Adipose tissue (tissue), 3 donors: ENCODE results near the gene CENPP. TPM values are rescaled to one million over a fixed set of nuclear protein-coding genes. Genes with fewer than 3 reads are reported as not detected.

Experiments used
- H3K27ac ChIP-seq: one replicate; pipeline ENCODE4 v1.5.1; 2013; ENCODE audit warnings: low read depth, low read length
- WGBS, 3 donors: extraction: QIAGEN DNeasy Blood & Tissue Kit; methylation state at CpG; one replicate each; pipeline ENCODE4 v1.1.7; 2013; 5-methylcytosine and 5-hydroxymethylcytosine counted together
- polyA plus RNA-seq, 3 donors: library from polyadenylated mRNA; stranded (reverse); fragments of 200-250 nt; gene quantifications; one replicate each; pipeline ENCODE4 v1.2.3, GENCODE V29; 2013
- donor health status: healthy with polysubstance abuse.
- donor health status: Bipolar disorder and iron deficiency.
- donor health status: healthy.

CENPP gene
- polyA plus RNA-seq, 3 donors, result 1.3 to 2.2 (median 1.5) TPM

- WGBS, 3 donors, result 62 to 65% (median 65%) methylated on average over 35 of the region's 35 CpGs
- H3K27ac ChIP-seq, result no peak overlapping the region
Observed at GRCh38 chr9:92634712-92635605, 309.2 kb downstream of the CENPP start.

GRCh38 chr9:92635760-92636159 lies 310.0 kb downstream of the CENPP start:
- 88 to 94% (median 94%) methylated on average over 4 of the region's 4 CpGs for WGBS, 3 donors
- H3K27ac ChIP-seq, result no peak overlapping the region

- no peak overlapping the region for H3K27ac ChIP-seq
- WGBS, 3 donors, result 80 to 91% (median 89%) methylated on average over 3 of the region's 3 CpGs
Observed at GRCh38 chr9:92636627-92637026, 310.9 kb downstream of the CENPP start.

GRCh38 chr9:92637326-92637725 lies 311.6 kb downstream of the CENPP start:
- 92 to 94% (median 93%) methylated on average over 7 of the region's 7 CpGs for WGBS, 3 donors
- H3K27ac ChIP-seq, result no peak overlapping the region

GRCh38 chr9:92637886-92638620 lies 312.3 kb downstream of the CENPP start:
- 92 to 95% (median 94%) methylated on average over 26 of the region's 26 CpGs for WGBS, 3 donors
- H3K27ac ChIP-seq, result no peak overlapping the region

GRCh38 chr9:92638621-92639101 lies 312.9 kb downstream of the CENPP start:
- H3K27ac ChIP-seq, result no peak overlapping the region
- 83 to 90% (median 84%) methylated on average over 5 of the region's 5 CpGs for WGBS, 3 donors

GRCh38 chr9:92639124-92639523 lies 313.4 kb downstream of the CENPP start:
- H3K27ac ChIP-seq, result no peak overlapping the region
- 87 to 96% (median 96%) methylated on average over 7 of the region's 7 CpGs for WGBS, 3 donors

GRCh38 chr9:92639791-92640271 lies 314.1 kb downstream of the CENPP start:
- no peak overlapping the region for H3K27ac ChIP-seq
- 90 to 96% (median 92%) methylated on average over 9 of the region's 9 CpGs for WGBS, 3 donors

GRCh38 chr9:92640398-92641091 lies 314.8 kb downstream of the CENPP start:
- no peak overlapping the region for H3K27ac ChIP-seq
- 84 to 92% (median 91%) methylated on average over 8 of the region's 8 CpGs for WGBS, 3 donors

GRCh38 chr9:92641092-92641809 lies 315.5 kb downstream of the CENPP start:
- WGBS, 3 donors, result 88 to 91% (median 90%) methylated on average over 20 of the region's 20 CpGs
- H3K27ac ChIP-seq, result no peak overlapping the region

GRCh38 chr9:92642041-92642451 lies 316.3 kb downstream of the CENPP start:
- H3K27ac ChIP-seq, result no peak overlapping the region
- 90 to 94% (median 94%) methylated on average over 8 of the region's 8 CpGs for WGBS, 3 donors

GRCh38 chr9:92642564-92642963 lies 316.8 kb downstream of the CENPP start:
- 95 to 98% (median 97%) methylated on average over 7 of the region's 7 CpGs for WGBS, 3 donors
- H3K27ac ChIP-seq, result no peak overlapping the region

- 83 to 95% (median 88%) methylated on average over 7 of the region's 7 CpGs for WGBS, 3 donors
- no peak overlapping the region for H3K27ac ChIP-seq
Observed at GRCh38 chr9:92644278-92644677, 318.5 kb downstream of the CENPP start.

GRCh38 chr9:92645041-92645440 lies 319.3 kb downstream of the CENPP start:
- WGBS, 3 donors, result 97 to 99% (median 98%) methylated on average over 4 of the region's 4 CpGs
- H3K27ac ChIP-seq, result no peak overlapping the region

- WGBS, 3 donors, result 91 to 93% (median 93%) methylated on average over 11 of the region's 11 CpGs
- no peak overlapping the region for H3K27ac ChIP-seq
Observed at GRCh38 chr9:92647671-92648473, 322.1 kb downstream of the CENPP start.

- no peak overlapping the region for H3K27ac ChIP-seq
- 85 to 91% (median 88%) methylated on average over 6 of the region's 6 CpGs for WGBS, 3 donors
Observed at GRCh38 chr9:92648474-92648971, 322.8 kb downstream of the CENPP start.

GRCh38 chr9:92649007-92649406 lies 323.3 kb downstream of the CENPP start:
- 95 to 96% (median 96%) methylated on average over 5 of the region's 5 CpGs for WGBS, 3 donors

More at GRCh38 chr9:92649007-92649406, 323.3 kb downstream of the CENPP start:
- H3K27ac ChIP-seq, result no peak overlapping the region
